ENCODE measurements around the gene LAPTM4A.
"Not testable (repeated sequence)": the region's sequence is repeated elsewhere in the genome, so short reads cannot be mapped to it uniquely, and the experiment has no call there.

Gene LAPTM4A

DNA sequence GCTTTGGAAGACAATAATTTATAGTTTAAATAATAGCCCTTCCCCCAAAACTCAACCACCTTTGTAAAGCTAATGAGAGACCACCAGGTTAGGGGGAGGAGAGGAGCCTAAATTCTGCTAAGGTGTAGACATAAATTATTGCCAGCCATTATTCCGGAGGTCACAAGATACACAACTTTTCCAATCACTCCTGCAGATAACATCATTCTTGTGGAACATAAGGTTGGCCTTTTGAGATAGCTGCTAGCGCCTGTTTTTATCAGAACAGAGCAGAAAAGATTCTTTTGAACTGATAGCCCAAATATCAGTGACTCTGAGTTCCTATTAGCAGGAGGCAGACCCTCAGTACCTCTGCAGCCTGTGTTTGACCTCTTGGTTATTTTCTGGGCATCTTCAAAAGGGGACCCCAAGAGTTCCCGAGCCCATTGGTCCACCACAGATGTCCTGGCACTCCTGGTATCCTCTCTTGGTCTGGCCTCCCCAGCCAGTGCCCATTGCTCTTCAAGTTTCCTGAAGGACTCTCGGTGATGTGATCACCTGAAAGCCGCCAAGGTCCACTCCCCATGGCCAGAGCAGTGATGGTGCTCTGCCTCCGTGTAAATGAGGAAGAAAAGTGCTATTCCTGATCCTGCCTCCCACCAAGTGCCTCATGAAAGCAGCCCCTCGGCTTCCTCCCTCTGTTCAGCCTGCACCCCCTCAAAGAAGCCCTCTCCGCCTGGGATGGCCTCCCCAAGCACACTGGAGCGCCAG is 38.5 kb upstream of the LAPTM4A start:
- H3K4me3 ChIP-seq (ENCODE audit: low read depth, low read length), result no peak overlapping the region
- in situ Hi-C loops (cut with HindIII; ENCODE audit: low sequenced_read_pairs), result loop anchor here (5.0 kb wide), 1 partner anchor 68 kb away; no protein-coding TSS in a partner anchor
- TF ChIP-seq, protein P1, sequence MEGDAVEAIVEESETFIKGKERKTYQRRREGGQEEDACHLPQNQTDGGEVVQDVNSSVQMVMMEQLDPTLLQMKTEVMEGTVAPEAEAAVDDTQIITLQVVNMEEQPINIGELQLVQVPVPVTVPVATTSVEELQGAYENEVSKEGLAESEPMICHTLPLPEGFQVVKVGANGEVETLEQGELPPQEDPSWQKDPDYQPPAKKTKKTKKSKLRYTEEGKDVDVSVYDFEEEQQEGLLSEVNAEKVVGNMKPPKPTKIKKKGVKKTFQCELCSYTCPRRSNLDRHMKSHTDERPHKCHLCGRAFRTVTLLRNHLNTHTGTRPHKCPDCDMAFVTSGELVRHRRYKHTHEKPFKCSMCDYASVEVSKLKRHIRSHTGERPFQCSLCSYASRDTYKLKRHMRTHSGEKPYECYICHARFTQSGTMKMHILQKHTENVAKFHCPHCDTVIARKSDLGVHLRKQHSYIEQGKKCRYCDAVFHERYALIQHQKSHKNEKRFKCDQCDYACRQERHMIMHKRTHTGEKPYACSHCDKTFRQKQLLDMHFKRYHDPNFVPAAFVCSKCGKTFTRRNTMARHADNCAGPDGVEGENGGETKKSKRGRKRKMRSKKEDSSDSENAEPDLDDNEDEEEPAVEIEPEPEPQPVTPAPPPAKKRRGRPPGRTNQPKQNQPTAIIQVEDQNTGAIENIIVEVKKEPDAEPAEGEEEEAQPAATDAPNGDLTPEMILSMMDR (IDR thresholded peaks at IDR 0.05; ENCODE audit: low read depth, low read length, missing control alignments), result no peak
- no peak for DNase-seq (ENCODE audit: low read depth)

DNA sequence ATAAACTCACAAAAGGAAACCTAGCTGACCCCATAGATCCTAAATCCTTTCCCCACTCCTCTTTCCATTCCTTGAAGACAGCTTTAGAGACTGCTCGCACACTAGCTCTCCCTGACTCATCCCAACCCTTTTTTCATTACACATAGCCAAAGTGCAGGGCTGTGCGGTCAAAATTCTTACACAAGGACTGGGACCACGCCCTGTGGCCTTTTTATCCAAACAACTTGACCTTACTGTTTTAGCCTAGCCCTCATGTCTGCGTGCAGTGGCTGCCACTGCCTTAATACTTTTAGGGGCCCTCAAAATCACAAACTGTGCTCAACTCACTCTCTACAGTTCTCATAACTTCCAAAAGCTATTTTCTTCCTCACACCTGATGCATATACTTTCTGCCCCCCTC is 34.5 kb upstream of the LAPTM4A start:
- in situ Hi-C loops (cut with HindIII; ENCODE audit: low sequenced_read_pairs); DNase-seq (ENCODE audit: low read depth); H3K4me3 ChIP-seq (ENCODE audit: low read depth, low read length): not testable (repeated sequence)

DNA sequence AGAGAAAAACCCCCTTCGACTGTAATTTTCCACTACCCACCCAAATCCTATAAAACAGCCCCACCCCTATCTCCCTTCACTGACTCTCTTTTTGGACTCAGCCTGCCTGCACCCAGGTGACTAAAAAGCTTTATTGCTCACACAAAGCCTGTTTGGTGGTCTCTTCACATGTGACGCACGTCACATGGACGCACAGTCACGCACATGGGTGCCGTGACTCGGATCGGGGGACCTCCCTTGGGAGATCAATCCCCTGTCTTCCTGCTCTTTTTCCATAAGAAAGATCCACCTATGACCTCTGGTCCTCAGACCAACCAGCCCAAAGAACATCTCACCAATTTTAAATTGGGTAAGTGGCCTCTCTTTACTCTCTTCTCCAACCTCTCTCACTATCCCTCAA is 31.4 kb upstream of the LAPTM4A start:
- in situ Hi-C loops (cut with HindIII; ENCODE audit: low sequenced_read_pairs); DNase-seq (ENCODE audit: low read depth); H3K4me3 ChIP-seq (ENCODE audit: low read depth, low read length): not testable (repeated sequence)

DNA sequence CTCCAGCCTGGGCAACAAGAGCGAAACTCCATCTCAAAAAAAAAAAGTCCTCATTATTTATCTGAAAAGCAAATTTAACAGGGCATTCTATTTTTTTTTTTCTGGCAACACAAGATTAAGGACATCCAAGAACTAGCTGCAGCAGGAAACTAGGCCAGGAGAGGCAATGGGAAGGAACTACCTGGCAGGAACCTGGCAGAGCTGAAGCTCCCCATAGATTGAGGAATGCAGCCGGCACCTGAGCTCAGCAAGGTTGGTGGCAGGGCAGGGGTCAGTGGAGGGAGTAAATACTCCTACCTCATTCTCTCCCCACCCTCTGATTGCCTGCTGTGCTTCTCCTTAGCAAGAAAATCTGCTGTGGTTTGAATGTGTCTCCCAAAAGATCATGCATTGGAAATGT is 30.4 kb upstream of the LAPTM4A start:
- DNase-seq (ENCODE audit: low read depth), result no peak
- no peak overlapping the region for H3K4me3 ChIP-seq (ENCODE audit: low read depth, low read length)
- TF ChIP-seq, protein P1 (IDR thresholded peaks at IDR 0.05; ENCODE audit: low read depth, low read length, missing control alignments), result no peak
- in situ Hi-C loops (cut with HindIII; ENCODE audit: low sequenced_read_pairs), result no loop called here

DNA sequence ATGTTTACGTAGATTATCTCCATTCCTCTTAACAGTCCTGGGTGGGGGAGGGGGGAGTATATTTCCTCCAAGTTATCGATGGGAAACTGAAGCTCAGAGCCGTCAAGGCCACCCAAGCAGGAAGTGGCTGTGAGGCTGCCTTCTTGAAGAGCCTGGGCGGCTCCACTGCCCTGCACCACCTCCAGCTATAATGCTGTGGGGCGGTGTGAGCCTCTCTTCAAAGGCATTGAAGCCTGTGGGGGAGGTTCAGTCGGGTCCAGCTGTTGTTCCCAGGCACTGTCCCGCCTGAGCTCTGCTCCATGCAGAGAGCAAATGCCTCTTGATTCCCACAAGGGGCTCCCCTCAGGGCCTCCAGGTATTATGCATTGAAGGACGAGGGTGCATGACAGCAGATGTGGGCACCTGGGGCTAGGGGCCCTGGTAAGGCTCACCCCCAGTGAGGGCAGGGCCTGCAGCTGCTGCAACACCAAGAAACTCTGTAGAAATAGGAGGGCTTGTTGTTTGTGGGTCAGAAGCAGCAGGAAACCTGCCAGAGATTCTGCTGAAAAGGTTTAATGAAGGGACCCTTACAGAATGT is 29.5 kb upstream of the LAPTM4A start:
- no peak overlapping the region for H3K4me3 ChIP-seq (ENCODE audit: low read depth, low read length)
- in situ Hi-C loops (cut with HindIII; ENCODE audit: low sequenced_read_pairs), result no loop called here
- TF ChIP-seq, protein P1 (IDR thresholded peaks at IDR 0.05; ENCODE audit: low read depth, low read length, missing control alignments), result no peak
- DNase-seq (ENCODE audit: low read depth), result no peak

GRCh38 chr2:20080428-20080827 is 29.0 kb upstream of the LAPTM4A start:
- in situ Hi-C loops (cut with HindIII; ENCODE audit: low sequenced_read_pairs), result no loop called here
- no peak overlapping the region for H3K4me3 ChIP-seq (ENCODE audit: low read depth, low read length)
- DNase-seq (ENCODE audit: low read depth), result no peak
- TF ChIP-seq, protein P1 (IDR thresholded peaks at IDR 0.05; ENCODE audit: low read depth, low read length, missing control alignments), result no peak

DNA sequence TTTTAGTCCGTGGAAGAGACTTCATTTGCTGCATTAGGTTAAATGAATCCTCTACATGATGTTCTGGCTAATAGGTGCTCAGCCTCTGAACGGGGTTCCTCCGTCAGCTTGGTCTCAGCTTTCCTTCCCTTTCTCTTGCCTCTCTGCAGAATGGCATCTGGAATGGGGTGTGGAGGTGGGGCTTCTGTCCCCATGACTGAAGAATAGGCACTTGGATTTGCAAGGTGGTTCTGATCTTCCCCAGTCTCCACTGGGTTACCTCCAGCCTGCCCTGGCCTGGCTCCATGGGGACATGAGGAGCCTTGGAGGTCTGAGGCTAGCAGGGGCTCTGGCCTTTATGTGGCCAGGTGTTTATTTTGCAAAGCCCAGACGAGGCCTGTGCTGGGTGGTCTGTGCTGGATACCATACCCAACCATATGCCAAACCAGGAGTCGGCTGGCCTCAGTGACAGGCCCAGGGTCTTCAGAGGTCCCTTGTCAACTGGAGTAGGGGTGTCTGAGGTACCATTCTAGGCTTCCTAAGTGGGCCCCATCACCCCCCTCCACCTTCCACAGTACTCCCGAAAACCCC is 28.2 kb upstream of the LAPTM4A start:
- no peak for DNase-seq (ENCODE audit: low read depth)
- TF ChIP-seq, protein P1 (IDR thresholded peaks at IDR 0.05; ENCODE audit: low read depth, low read length, missing control alignments), result no peak
- in situ Hi-C loops (cut with HindIII; ENCODE audit: low sequenced_read_pairs), result no loop called here
- H3K4me3 ChIP-seq (ENCODE audit: low read depth, low read length), result no peak overlapping the region
